A673 (cell line): Measurements from ENCODE around the gene CYP3A4.

ENCODE experiments used
- CTCF ChIP-seq: fragments of 300-800, 200-600 bp; sonication (generic); conservative IDR thresholded peaks from 2 replicates; pipeline ENCODE4 v1.5.1; 2017; ENCODE audit warnings: low read depth, mild to moderate bottlenecking, antibody characterized with exemption, low read length, moderate library complexity, mixed read lengths
- EZH2 ChIP-seq: fragments of 200-600 bp; sonication (generic); IDR thresholded peaks from 2 replicates; pipeline ENCODE4 v1.6.1; 2017; ENCODE audit warnings: borderline replicate concordance, low read depth, mild to moderate bottlenecking, mixed read lengths, antibody characterized with exemption, low read length; ENCODE audit not compliant: poor library complexity, severe bottlenecking

- TF ChIP-seq CTCF (no peak), EZH2 (no peak)
Measured at GRCh38 chr7:99731638-99732374, 52.2 kb downstream of the CYP3A4 start.
